PFSK-1 (cell line): Measurements from ENCODE around the gene SLC1A7.

Experiments used
- FOXP2 ChIP-seq: optimal IDR thresholded peaks from 2 replicates; pipeline ENCODE3; 2011; ENCODE audit warnings: borderline replicate concordance, control low read depth, inconsistent platforms; ENCODE audit not compliant: insufficient read depth; ENCODE audit errors: extremely low read length, extremely low read depth
- POLR2AphosphoS5 ChIP-seq: IDR thresholded peaks from 2 replicates; pipeline ENCODE4 v1.6.1; 2012; ENCODE audit warnings: low read depth, mild to moderate bottlenecking, control low read depth, low read length, moderate library complexity
- REST ChIP-seq, 2 experiments: IDR thresholded peaks; 2 replicates each; pipeline versions ENCODE4 v1.6.1 to v1.8.0; 2011 to 2012; ENCODE audit warnings: low read depth in 2 of 2, low read length in 2 of 2, control low read depth in 1 of 2, inconsistent platforms in 1 of 2, mild to moderate bottlenecking in 1 of 2, moderate library complexity in 1 of 2; ENCODE audit not compliant: insufficient read depth in 1 of 2
- SIN3A ChIP-seq: IDR thresholded peaks from 2 replicates; pipeline ENCODE4 v1.6.1; 2012; ENCODE audit warnings: mild to moderate bottlenecking, low read length, moderate library complexity, borderline replicate concordance; ENCODE audit not compliant: insufficient read depth
- TAF1 ChIP-seq: IDR thresholded peaks from 2 replicates; pipeline ENCODE4 v1.6.1; 2012; ENCODE audit warnings: low read length, control low read depth, borderline replicate concordance; ENCODE audit not compliant: insufficient read depth

SLC1A7 gene

GRCh38 chr1:53051676-53052075, 90.8 kb downstream of the SLC1A7 start:
- TF ChIP-seq FOXP2 (no peak), TAF1 (no peak), REST (IDR thresholded peaks at IDR 0.05; ENCODE audit: insufficient read depth in 1 of 2, low read depth in 2 of 2, low read length in 2 of 2) (no peak), SIN3A (no peak), POLR2AphosphoS5 (no peak)

- TF ChIP-seq TAF1 (no peak), POLR2AphosphoS5 (no peak), REST (IDR thresholded peaks at IDR 0.05; ENCODE audit: insufficient read depth in 1 of 2, low read depth in 2 of 2, low read length in 2 of 2) (no peak), FOXP2 (no peak)
Measured at GRCh38 chr1:53050310-53050709, 92.1 kb downstream of the SLC1A7 start.

GRCh38 chr1:53049574-53049967, 92.9 kb downstream of the SLC1A7 start:
- TF ChIP-seq REST (IDR thresholded peaks at IDR 0.05; ENCODE audit: insufficient read depth in 1 of 2, low read depth in 2 of 2, low read length in 2 of 2): no peak
- TF ChIP-seq SIN3A: no peak
- TF ChIP-seq TAF1: no peak
- TF ChIP-seq POLR2AphosphoS5: no peak
- TF ChIP-seq FOXP2: no peak

- no peak for TF ChIP-seq REST (IDR thresholded peaks at IDR 0.05; ENCODE audit: insufficient read depth in 1 of 2, low read depth in 2 of 2, low read length in 2 of 2)
- TF ChIP-seq POLR2AphosphoS5: no peak
- no peak for TF ChIP-seq TAF1
- TF ChIP-seq FOXP2: no peak
- TF ChIP-seq SIN3A: no peak
Measured at GRCh38 chr1:53048960-53049573, 93.4 kb downstream of the SLC1A7 start.
